GM12801 (cell line): ENCODE measurements around the gene FAM240B.

Experiments used
- TF ChIP-seq, protein P1 (sequence below): IDR thresholded peaks from one replicate; pipeline ENCODE4 v1.5.1; 2011; ENCODE audit warnings: control low read depth; ENCODE audit not compliant: insufficient read length; ENCODE audit errors: extremely low read depth

The FAM240B gene

DNA sequence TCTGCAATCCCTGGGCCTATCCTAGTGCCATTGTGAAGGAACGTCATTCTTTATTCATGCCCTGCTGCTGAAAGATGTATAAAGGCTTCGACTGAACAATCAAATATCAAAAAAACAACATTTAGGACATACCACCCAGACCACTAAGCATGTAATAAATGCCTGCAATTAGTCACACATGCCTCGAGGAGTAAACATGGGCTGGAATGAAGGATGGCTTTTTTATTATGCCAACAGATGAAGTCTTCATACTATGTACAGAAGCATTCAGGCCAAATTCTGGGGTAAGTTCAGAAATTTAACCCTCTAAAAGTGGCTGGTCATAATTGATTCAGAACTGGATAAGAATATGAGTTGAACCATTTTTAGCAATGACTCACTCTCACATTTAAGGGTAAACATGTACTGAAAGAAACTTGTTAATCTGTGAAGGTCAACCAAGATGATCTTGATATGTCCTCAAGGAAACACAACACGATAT lies 38.1 kb downstream of the FAM240B start:
- TF ChIP-seq, protein P1, sequence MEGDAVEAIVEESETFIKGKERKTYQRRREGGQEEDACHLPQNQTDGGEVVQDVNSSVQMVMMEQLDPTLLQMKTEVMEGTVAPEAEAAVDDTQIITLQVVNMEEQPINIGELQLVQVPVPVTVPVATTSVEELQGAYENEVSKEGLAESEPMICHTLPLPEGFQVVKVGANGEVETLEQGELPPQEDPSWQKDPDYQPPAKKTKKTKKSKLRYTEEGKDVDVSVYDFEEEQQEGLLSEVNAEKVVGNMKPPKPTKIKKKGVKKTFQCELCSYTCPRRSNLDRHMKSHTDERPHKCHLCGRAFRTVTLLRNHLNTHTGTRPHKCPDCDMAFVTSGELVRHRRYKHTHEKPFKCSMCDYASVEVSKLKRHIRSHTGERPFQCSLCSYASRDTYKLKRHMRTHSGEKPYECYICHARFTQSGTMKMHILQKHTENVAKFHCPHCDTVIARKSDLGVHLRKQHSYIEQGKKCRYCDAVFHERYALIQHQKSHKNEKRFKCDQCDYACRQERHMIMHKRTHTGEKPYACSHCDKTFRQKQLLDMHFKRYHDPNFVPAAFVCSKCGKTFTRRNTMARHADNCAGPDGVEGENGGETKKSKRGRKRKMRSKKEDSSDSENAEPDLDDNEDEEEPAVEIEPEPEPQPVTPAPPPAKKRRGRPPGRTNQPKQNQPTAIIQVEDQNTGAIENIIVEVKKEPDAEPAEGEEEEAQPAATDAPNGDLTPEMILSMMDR, result no peak

DNA sequence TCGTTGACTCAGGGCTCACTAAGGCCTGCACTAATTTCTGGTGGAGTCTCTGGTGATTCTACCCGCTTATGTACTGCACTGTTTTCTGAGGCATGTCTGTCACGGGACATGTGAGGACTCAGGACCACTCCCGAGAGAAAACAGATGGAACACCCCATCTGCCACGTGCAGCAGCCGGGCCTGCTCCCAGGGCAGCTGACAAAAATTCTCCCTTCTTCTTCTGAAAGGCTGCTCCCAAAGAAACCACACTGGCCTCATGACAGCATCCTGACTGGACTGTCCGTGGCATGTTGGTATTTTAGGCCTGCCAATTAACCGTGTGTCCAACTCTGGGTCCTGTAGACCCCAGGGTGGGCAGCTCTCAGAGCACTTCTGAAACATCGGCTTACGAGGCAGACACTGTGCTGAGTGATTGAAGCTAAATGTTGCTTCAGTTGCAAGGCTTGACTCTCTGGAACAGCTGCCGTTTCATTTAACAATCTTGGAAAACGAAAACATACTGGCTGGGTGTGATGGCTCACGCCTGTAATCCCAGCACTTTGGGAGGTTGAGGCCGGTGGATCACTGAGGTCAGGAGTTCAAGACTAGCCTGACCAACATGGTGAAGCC lies 39.0 kb downstream of the FAM240B start:
- TF ChIP-seq, protein P1, result no peak

DNA sequence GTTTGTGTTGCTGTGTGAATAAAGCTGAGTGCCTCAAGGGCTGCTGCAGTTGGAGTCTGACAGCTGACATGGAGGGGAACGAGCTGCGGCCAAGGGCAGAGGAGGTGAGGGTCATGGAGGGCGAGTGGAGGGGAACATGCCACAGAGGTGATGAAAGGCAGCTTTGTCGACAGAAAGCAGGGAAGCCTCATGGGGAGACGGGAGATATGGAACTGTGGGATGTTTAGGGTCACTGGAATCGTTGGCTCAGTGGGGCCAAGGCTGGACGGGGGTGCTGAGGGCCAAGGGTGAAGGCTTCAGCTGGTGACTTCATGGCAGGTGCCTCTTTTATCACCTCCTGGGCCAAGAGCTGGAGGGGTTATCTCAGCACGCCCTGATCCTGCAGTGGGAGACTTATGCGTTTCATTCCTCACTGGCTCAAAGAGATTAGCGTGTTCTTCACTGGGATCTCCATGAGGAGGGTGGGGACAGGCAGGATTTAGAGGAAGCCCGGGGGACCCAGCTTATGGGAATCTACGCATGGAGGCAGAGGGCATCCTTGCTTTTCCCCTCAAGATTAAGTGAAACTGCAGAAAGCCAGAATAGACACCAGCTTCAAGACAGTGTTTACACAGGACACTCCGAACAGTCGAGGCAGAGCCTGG lies 42.2 kb downstream of the FAM240B start:
- TF ChIP-seq, protein P1, result no peak

DNA sequence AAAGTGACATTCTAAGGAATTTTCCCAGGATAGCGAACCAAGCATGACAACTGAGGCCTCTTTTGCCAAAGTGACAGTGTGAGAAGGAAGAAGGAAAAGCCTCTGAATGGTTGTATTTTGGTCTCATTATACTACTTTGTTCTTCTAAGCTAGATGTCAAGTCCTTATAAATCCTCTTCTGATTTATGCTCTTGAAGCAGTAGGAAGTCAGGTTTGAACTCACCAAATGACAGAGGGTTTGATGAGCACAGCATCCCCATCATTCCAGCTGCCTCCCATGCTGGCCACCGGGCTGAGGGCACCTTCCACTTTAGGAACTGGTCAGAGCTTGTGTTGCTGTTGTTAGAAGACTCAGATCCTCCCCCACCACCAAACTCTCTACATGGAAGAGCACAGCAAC lies 44.1 kb downstream of the FAM240B start:
- TF ChIP-seq, protein P1, result no peak

DNA sequence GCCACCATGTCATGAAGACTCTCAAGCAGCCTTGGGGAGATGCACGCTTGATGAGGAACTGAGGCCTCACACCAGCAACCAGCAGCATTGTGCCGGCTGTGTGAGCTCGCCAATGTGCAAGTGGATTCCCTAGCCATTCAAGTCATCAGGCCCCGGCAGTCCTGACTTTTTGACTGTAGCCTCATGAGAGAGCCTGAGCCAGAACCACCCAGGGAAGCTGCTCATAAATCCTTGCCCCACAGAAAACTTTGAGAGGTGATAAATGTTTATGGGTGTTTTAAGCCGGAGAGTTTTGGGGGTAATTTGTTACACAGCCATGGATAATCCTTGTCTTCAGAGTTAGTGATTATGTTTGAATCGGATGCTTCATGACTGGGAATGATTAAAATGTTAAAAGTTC lies 44.7 kb downstream of the FAM240B start:
- TF ChIP-seq, protein P1, result no peak

DNA sequence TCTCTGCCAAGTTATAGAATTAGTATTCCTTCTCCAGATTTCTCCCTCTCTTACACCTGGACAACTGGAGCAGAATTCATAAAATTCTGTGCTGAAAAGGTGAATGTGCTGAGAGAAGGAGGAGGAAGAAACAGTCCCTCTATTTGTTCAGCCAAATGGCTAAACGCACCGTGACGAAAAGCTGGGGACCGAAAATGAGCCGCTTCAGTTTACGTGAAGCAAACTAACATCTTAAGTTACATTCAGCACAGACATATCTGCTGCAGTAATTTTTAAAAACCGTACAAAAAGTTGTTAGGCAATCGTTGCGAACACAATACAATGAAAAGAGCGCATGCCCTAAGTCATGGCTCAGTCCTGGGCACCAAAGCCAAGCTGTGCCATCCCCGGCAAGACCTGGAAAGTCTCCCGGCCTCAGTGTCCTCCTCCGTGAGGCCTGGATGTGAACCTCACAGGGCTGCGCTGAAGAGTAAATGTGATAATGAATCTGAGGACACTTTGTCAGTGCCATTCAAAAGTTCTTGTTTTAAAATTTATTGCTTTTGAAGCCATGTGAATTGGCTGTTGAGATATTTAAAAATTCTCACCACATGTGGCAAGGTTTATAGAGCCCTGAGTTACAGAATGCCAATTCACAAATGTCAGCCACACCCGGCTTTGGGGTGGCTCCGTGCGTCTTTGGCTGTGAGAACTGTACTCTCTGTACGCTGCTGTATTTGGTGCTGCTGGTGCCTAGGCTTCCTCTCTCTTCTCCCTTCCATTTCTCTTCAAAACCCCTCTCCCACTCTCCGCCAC lies 46.3 kb downstream of the FAM240B start:
- TF ChIP-seq, protein P1, result no peak

DNA sequence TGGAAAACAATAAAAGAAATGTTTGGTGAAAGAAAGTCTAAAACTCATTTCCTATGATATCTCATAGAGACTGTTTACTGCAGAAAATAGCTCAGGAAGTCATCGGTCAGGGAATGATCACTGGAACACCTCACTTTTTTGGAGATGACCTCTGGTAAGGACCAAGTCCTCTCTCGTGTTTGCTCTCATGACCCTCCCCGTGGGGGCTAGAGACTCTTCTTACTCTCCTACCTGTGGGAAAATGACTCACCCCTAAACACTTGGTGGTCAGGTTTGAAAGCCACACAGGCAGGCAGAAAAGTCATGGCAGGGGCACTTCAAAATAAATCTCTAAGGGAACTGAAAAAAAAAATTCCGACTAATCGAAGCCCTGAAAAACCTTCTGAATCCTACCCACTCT lies 48.2 kb downstream of the FAM240B start:
- TF ChIP-seq, protein P1, result no peak
